Calu3 (cell line): ENCODE data around the gene ALDH6A1. TPM values are rescaled to one million over a fixed set of nuclear protein-coding genes. Genes with fewer than 3 reads are reported as not detected.

ENCODE experiments used
- BruUV-seq: library from RNA; stranded (reverse); fragments of 400-500 nt; replicated peaks from 2 replicates; lab custom pipeline; 2021; lab: Mats Ljungman, UMichigan
- CTCF ChIA-PET: fragments of 300-600 bp; sonication (Branson Sonifier 250); formaldehyde crosslinking; loops from one replicate; lab custom pipeline; 2022; ENCODE audit warnings: antibody characterized with exemption; lab: Charles Lee
- DNase-seq: peaks from one replicate; pipeline ENCODE4 v3.0.0; 2022
- H3K27ac Mint-ChIP-seq: one replicate; pipeline ENCODE4 v1.8.0; 2022; ENCODE audit warnings: mixed read lengths; ENCODE audit not compliant: unreplicated experiment
- H3K27me3 Mint-ChIP-seq: one replicate; pipeline ENCODE4 v1.8.0; 2022; ENCODE audit warnings: mixed read lengths; ENCODE audit not compliant: unreplicated experiment
- H3K36me3 Mint-ChIP-seq: one replicate; pipeline ENCODE4 v1.8.0; 2022; ENCODE audit warnings: mild to moderate bottlenecking, moderate library complexity, mixed read lengths; ENCODE audit not compliant: insufficient read depth, unreplicated experiment
- H3K4me1 Mint-ChIP-seq: one replicate; pipeline ENCODE4 v1.8.0; 2022; ENCODE audit warnings: mild to moderate bottlenecking, low read depth, mixed read lengths; ENCODE audit not compliant: unreplicated experiment
- H3K4me3 Mint-ChIP-seq: one replicate; pipeline ENCODE4 v1.8.0; 2022; ENCODE audit warnings: mild to moderate bottlenecking, low read depth, moderate library complexity, mixed read lengths; ENCODE audit not compliant: unreplicated experiment
- H3K9me3 Mint-ChIP-seq: one replicate; pipeline ENCODE4 v1.8.0; 2022; ENCODE audit warnings: low read depth, mixed read lengths; ENCODE audit not compliant: unreplicated experiment
- CTCF ChIP-seq: fragments of 200-600 bp; IDR thresholded peaks from one replicate; pipeline ENCODE4 v1.8.0; 2022; ENCODE audit warnings: antibody characterized with exemption; ENCODE audit not compliant: unreplicated experiment
- intact Hi-C: fragments of 100-400 bp; cut with micrococcal nuclease; formaldehyde crosslinking; loops from one replicate; pipeline ENCODE4 v1.10.0; 2022; ENCODE audit not compliant: unreplicated experiment
- total RNA-seq: library from RNA; stranded (reverse); gene quantifications from 2 replicates; pipeline ENCODE4 v1.2.3, GENCODE V29; 2022

ALDH6A1 gene
- total RNA-seq, 1 experiment from 2014 or later = 17.2 TPM

GRCh38 chr14:74018586-74019407 lies 65.5 kb downstream of the ALDH6A1 start, which contains the start of the genes BBOF1 and ENTPD5:
BBOF1 (plus strand) TSS chr14:74019349; CDS start chr14:74019479, 130 bp downstream.
ENTPD5 (minus strand) TSS chr14:74019288; CDS start chr14:73988102, 31,186 bp downstream.
- Mint-ChIP-seq H3K4me1 (peaks cover 1% of the 10 kb centered on the region), H3K36me3 (peaks cover 19% of the 10 kb centered on the region), H3K4me3 (peak within 1 kb of the TSS; percentile 67), H3K27ac (peak within 1 kb of the TSS; percentile 73), H3K9me3 (no peaks in the 10 kb centered on the region), H3K27me3 (no peaks in the 10 kb centered on the region)
- peak; percentile 85 for DNase-seq
- CTCF ChIA-PET = interaction anchor here (0.6 to 0.7 kb wide), 4 partner anchors 22 to 454 kb away, joined by 3 to 7 read pairs (median 3); no protein-coding TSS in a partner anchor
- intact Hi-C loops = no loop called here
- no peak for TF ChIP-seq CTCF
- BruUV-seq = no TSS peak

GRCh38 chr14:74018174-74018585 lies 66.1 kb downstream of the ALDH6A1 start:
- H3K27me3 Mint-ChIP-seq = no peaks in the 10 kb centered on the region
- DNase-seq = no peak
- no peak for TF ChIP-seq CTCF
- H3K27ac Mint-ChIP-seq = peak overlapping the region; percentile 73
- BruUV-seq = TSS peak; percentile 39
- intact Hi-C loops = no loop called here
- H3K4me3 Mint-ChIP-seq = peak overlapping the region; percentile 67
- CTCF ChIA-PET = interaction anchor here (0.6 to 0.7 kb wide), 2 partner anchors 21 to 453 kb away, joined by 3 read pairs; no protein-coding TSS in a partner anchor
- H3K36me3 Mint-ChIP-seq = peaks cover 19% of the 10 kb centered on the region
- H3K9me3 Mint-ChIP-seq = no peaks in the 10 kb centered on the region
- peaks cover 7% of the 10 kb centered on the region for H3K4me1 Mint-ChIP-seq

- Mint-ChIP-seq H3K9me3 (no peaks in the 10 kb centered on the region), H3K4me1 (peaks cover 8% of the 10 kb centered on the region), H3K27me3 (no peaks in the 10 kb centered on the region), H3K27ac (no peak overlapping the region), H3K4me3 (no peak overlapping the region), H3K36me3 (peaks cover 19% of the 10 kb centered on the region)
- intact Hi-C loops = no loop called here
- no peak for TF ChIP-seq CTCF
- CTCF ChIA-PET = no interaction called here
- no TSS peak for BruUV-seq
- no peak for DNase-seq
Observed at GRCh38 chr14:74015963-74016362, 68.3 kb downstream of the ALDH6A1 start.

GRCh38 chr14:74015176-74015575 lies 69.1 kb downstream of the ALDH6A1 start:
- Mint-ChIP-seq H3K4me1 (peaks cover 8% of the 10 kb centered on the region), H3K27ac (no peak overlapping the region), H3K27me3 (no peaks in the 10 kb centered on the region), H3K36me3 (peaks cover 19% of the 10 kb centered on the region), H3K9me3 (no peaks in the 10 kb centered on the region), H3K4me3 (no peak overlapping the region)
- intact Hi-C loops = no loop called here
- CTCF ChIA-PET = no interaction called here
- TF ChIP-seq CTCF = no peak
- no peak for DNase-seq
- BruUV-seq = no TSS peak
